ENCODE results near the gene RAB4B. TPM values are rescaled to one million over a fixed set of nuclear protein-coding genes. Genes with fewer than 3 reads are reported as not detected.
"Not testable (repeated sequence)": the region's sequence is repeated elsewhere in the genome, so short reads cannot be mapped to it uniquely, and the experiment has no call there.

RAB4B gene
- total and polyA plus RNA-seq, 2 donors (not counting 1 experiment from before 2014, with no cell fraction given): 108 to 141 TPM

DNA sequence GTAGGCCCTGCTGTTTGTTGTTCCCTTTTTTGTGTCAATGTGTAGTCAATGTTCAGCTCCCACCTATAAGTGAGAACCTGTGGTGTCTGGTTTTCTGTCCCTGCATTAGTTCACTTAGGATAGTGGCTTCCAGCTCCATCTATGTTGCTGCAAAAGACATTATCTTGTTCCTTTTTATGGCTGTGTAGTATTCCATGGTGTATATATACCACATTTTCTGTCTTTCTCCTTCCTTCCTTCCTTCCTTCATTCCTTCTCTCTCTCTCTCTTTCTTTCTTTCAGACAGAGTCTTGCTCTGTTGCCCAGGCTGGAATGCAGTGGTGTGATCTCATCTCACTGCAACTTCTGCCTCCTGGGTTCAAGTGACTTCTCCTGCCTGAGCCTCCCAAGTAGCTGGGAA is 51.2 kb downstream of the RAB4B start:
- intact Hi-C loops (cut with micrococcal nuclease): no loop called here
- H2AFZ ChIP-seq (ENCODE audit: insufficient read depth, low read depth, low read length, poor library complexity, severe bottlenecking): no peak overlapping the region
- no peak overlapping the region for H3K4me3 ChIP-seq (ENCODE audit: control extremely low read depth in 1 of 5, extremely low read depth in 1 of 5, insufficient read depth in 1 of 5, low read depth in 2 of 5, low read length in 4 of 5)
- no peak overlapping the region for H3K9ac ChIP-seq (ENCODE audit: low read length)
- DNase-seq: no peak
- no peaks in the 10 kb centered on the region for H3K9me3 Mint-ChIP-seq (ENCODE audit: insufficient read depth)
- no peaks in the 10 kb centered on the region for H3K27me3 ChIP-seq (replicated peaks in 1 of 4; ENCODE audit: control extremely low read depth in 1 of 4, control insufficient read depth in 3 of 4, insufficient read depth in 4 of 4, low read length in 3 of 4)
- no peaks in the 10 kb centered on the region for H3K79me2 ChIP-seq (ENCODE audit: control insufficient read depth, insufficient read depth, low read length)
- no peak overlapping the region for H3K4me3 Mint-ChIP-seq
- POLR2A ChIA-PET: no interaction called here
- no peaks in the 10 kb centered on the region for H3K36me3 ChIP-seq (replicated peaks in 1 of 2; ENCODE audit: control extremely low read depth in 1 of 2, control insufficient read depth in 1 of 2, extremely low read depth in 1 of 2, insufficient read depth in 2 of 2, low read length in 1 of 2)
- no peak for ATAC-seq (ENCODE audit: low read depth)
- no peaks in the 10 kb centered on the region for H3K4me1 Mint-ChIP-seq
- H4K20me1 ChIP-seq (ENCODE audit: control insufficient read depth, insufficient read depth, low read length, poor library complexity, severe bottlenecking): no peaks in the 10 kb centered on the region
- CTCF ChIA-PET: interaction anchor here (0.6 kb wide), 1 partner anchor 196 kb away, joined by 3 read pairs; no protein-coding TSS in a partner anchor
- no peaks in the 10 kb centered on the region for H3K4me1 ChIP-seq (ENCODE audit: control insufficient read depth in 2 of 2, insufficient read depth in 2 of 2, low read length in 2 of 2)
- no peaks in the 10 kb centered on the region for H3K9me3 ChIP-seq (ENCODE audit: control extremely low read depth in 1 of 3, control insufficient read depth in 2 of 3, insufficient read depth in 1 of 3, low read length in 2 of 3)
- no peak for TF ChIP-seq EZH2 (IDR thresholded peaks at IDR 0.05; ENCODE audit: borderline replicate concordance, insufficient read depth, low read depth, low read length, poor library complexity, severe bottlenecking)
- TF ChIP-seq, protein P1, sequence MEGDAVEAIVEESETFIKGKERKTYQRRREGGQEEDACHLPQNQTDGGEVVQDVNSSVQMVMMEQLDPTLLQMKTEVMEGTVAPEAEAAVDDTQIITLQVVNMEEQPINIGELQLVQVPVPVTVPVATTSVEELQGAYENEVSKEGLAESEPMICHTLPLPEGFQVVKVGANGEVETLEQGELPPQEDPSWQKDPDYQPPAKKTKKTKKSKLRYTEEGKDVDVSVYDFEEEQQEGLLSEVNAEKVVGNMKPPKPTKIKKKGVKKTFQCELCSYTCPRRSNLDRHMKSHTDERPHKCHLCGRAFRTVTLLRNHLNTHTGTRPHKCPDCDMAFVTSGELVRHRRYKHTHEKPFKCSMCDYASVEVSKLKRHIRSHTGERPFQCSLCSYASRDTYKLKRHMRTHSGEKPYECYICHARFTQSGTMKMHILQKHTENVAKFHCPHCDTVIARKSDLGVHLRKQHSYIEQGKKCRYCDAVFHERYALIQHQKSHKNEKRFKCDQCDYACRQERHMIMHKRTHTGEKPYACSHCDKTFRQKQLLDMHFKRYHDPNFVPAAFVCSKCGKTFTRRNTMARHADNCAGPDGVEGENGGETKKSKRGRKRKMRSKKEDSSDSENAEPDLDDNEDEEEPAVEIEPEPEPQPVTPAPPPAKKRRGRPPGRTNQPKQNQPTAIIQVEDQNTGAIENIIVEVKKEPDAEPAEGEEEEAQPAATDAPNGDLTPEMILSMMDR (IDR thresholded peaks at IDR 0.05): no peak
- no peak overlapping the region for H3K27ac Mint-ChIP-seq
- no peak overlapping the region for H3K27ac ChIP-seq (ENCODE audit: low read length in 2 of 2)
- no peaks in the 10 kb centered on the region for H3K27me3 Mint-ChIP-seq
- H3K4me2 ChIP-seq (replicated peaks; ENCODE audit: low read depth, low read length, poor library complexity, severe bottlenecking): no peak overlapping the region

GRCh38 chr19:40830741-40831140 is 52.7 kb downstream of the RAB4B start:
- 96% methylated on average over 16 of the region's 16 CpGs for WGBS (ENCODE audit: insufficient coverage)
- H3K4me2 ChIP-seq (replicated peaks; ENCODE audit: low read depth, low read length, poor library complexity, severe bottlenecking); H3K9ac ChIP-seq (ENCODE audit: low read length); H3K27me3 Mint-ChIP-seq; H3K4me3 ChIP-seq (ENCODE audit: control extremely low read depth in 1 of 5, extremely low read depth in 1 of 5, insufficient read depth in 1 of 5, low read depth in 2 of 5, low read length in 4 of 5); H3K27me3 ChIP-seq (replicated peaks in 1 of 4; ENCODE audit: control extremely low read depth in 1 of 4, control insufficient read depth in 3 of 4, insufficient read depth in 4 of 4, low read length in 3 of 4); H3K9me3 Mint-ChIP-seq (ENCODE audit: insufficient read depth); H3K27ac ChIP-seq (ENCODE audit: low read length in 2 of 2); H3K36me3 ChIP-seq (replicated peaks in 1 of 2; ENCODE audit: control extremely low read depth in 1 of 2, control insufficient read depth in 1 of 2, extremely low read depth in 1 of 2, insufficient read depth in 2 of 2, low read length in 1 of 2); ATAC-seq (ENCODE audit: low read depth); H3K27ac Mint-ChIP-seq; H3K4me1 Mint-ChIP-seq; H4K20me1 ChIP-seq (ENCODE audit: control insufficient read depth, insufficient read depth, low read length, poor library complexity, severe bottlenecking); DNase-seq; H3K9me3 ChIP-seq (ENCODE audit: control extremely low read depth in 1 of 3, control insufficient read depth in 2 of 3, insufficient read depth in 1 of 3, low read length in 2 of 3); CTCF ChIA-PET; H3K4me3 Mint-ChIP-seq; H3K79me2 ChIP-seq (ENCODE audit: control insufficient read depth, insufficient read depth, low read length); H3K4me1 ChIP-seq (ENCODE audit: control insufficient read depth in 2 of 2, insufficient read depth in 2 of 2, low read length in 2 of 2); H2AFZ ChIP-seq (ENCODE audit: insufficient read depth, low read depth, low read length, poor library complexity, severe bottlenecking); intact Hi-C loops (cut with micrococcal nuclease): not testable (repeated sequence)
- POLR2A ChIA-PET: interaction anchor here (0.6 kb wide), 1 partner anchor 371 kb away, joined by 3 read pairs; no protein-coding TSS in a partner anchor

Data from B cell (primary cell).